OCI-LY1 (cell line): Measurements from ENCODE around the gene WNT11.

Source experiments
- CTCF ChIP-seq: fragments of 200-600 bp; sonication (generic), shearing (Covaris generic); IDR thresholded peaks from 2 replicates; pipeline ENCODE4 v1.5.1; 2017; ENCODE audit warnings: mild to moderate bottlenecking, antibody characterized with exemption, low read length, moderate library complexity, mixed read lengths
- EZH2 ChIP-seq: fragments of 200-600 bp; sonication (generic), shearing (Covaris generic); IDR thresholded peaks from 2 replicates; pipeline ENCODE4 v1.8.0; 2017; ENCODE audit warnings: borderline replicate concordance, mixed run types, mild to moderate bottlenecking, antibody characterized with exemption, low read length, moderate library complexity, mixed read lengths

- no peak for TF ChIP-seq CTCF
- no peak for TF ChIP-seq EZH2
Measured at GRCh38 chr11:76243957-76244285, 37.6 kb upstream of the WNT11 start.
